ENCODE results near the gene SH3BGRL3.
"Not testable (repeated sequence)": the region's sequence is repeated elsewhere in the genome, so short reads cannot be mapped to it uniquely, and the experiment has no call there.

Gene SH3BGRL3

DNA sequence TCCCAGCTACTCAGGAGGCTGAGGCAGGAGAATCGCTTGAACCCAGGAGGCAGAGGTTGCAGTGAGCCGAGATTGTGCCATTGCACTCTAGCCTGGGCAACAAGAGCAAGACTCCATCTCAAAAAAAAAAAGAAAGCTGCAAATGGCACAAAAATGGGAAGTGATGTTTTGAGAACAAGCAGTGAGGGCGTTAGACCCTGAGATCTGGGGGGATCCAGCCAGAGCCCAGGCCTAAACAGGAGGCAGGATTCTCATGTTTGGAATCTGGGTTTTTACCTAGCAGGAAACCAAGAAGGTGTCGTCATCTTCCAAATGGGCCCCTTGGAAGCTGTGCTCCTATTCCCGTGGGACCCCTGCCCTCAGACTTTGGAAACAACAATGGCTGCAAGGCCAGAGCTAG is 12.8 kb downstream of the SH3BGRL3 start:
- H3K9ac ChIP-seq (ENCODE audit: low read length); H3K36me3 ChIP-seq (ENCODE audit: control insufficient read depth, insufficient read depth, low read length); H3K27ac ChIP-seq (ENCODE audit: low read depth, low read length); H3K27me3 ChIP-seq (ENCODE audit: control insufficient read depth, insufficient read depth, low read length); H3K4me3 ChIP-seq (ENCODE audit: low read depth, low read length); H3K9me3 ChIP-seq (ENCODE audit: control insufficient read depth, insufficient read depth, low read depth, low read length): not testable (repeated sequence)
- peaks cover 27% of the 10 kb centered on the region for H3K4me1 ChIP-seq (ENCODE audit: control insufficient read depth, insufficient read depth, low read length)

DNA sequence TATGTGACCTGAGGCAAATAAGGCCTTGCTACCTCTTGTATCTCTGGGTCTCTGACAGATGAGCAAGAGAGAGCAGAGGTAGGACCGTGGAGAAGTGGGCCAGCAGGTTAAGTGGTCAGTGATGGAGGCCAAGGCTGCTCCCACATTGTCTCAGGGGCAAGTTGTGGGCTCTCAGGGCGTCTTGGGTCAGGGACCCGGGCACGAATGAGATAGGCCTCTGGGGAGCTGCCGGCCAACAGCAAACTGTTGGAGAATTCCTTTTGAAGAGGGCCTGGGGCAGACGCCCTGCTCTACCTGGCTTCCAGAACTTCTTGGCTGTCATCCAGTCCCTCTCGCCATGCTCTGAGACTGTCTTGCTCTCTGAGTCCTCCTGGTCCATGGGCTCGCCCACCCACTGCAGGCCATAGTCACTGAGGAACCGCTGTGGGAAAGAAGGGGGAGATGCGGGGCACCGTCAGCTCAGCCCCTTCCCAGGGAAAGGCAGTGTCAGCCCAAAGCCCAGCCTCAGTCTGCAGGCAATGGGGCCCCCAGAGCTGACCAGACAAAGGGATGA is 14.1 kb downstream of the SH3BGRL3 start:
- no peaks in the 10 kb centered on the region for H3K9me3 ChIP-seq (ENCODE audit: control insufficient read depth, insufficient read depth, low read depth, low read length)
- H3K27me3 ChIP-seq (ENCODE audit: control insufficient read depth, insufficient read depth, low read length) = no peaks in the 10 kb centered on the region
- no peak overlapping the region for H3K4me3 ChIP-seq (ENCODE audit: low read depth, low read length)
- H3K9ac ChIP-seq (ENCODE audit: low read length) = no peak overlapping the region
- peaks cover 6% of the 10 kb centered on the region; the same call in 1 of the 2 replicates for H3K36me3 ChIP-seq (ENCODE audit: control insufficient read depth, insufficient read depth, low read length)
- H3K27ac ChIP-seq (ENCODE audit: low read depth, low read length) = no peak overlapping the region
- H3K4me1 ChIP-seq (ENCODE audit: control insufficient read depth, insufficient read depth, low read length) = peaks cover 26% of the 10 kb centered on the region

DNA sequence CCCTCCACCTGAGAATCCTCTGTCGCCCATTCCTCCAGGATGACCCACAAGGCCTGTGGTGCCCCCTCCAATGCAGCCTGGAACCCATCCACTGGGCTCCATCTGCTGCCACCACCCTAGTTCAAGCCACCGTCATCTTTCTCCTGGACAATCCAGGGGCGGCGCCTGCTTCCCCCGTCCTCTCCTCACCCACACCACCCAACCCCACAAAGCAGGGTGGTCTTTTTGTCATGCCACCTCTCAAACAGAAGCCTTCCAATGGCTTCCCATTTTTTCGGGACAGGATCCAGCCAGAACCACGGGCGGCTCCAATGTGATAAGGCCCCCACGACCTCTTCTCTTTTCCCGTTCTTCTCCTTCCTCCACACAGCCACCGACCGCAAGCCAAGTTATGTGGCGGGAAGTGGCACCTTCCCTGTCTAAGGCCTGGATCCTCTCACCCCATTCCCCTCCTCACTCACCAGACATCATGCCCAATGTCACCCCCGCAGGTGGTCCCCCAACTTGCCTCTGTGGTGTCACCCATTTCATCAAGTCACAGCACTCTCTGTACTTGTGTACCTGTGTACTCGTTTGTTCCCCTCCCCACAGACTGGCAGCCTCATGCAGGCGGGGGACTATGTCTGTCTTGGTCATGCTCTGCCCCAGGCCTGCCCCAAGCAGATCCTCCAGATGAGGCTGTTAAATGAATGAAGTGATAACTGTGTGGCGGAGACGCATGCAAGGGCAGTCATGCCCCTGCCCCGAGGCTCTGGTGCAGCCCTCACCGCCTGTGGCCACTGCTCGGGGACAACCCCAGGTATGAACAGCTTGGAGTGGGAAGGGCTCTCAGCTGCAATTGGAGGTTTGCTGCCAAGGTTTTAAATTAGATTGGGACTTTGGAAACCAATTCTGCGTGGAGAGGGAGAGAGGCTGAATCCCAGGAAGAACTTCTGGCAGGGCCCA is 15.6 kb downstream of the SH3BGRL3 start:
- Histone ChIP-seq H3K9me3 (ENCODE audit: control insufficient read depth, insufficient read depth, low read depth, low read length) (no peaks in the 10 kb centered on the region), H3K9ac (ENCODE audit: low read length) (no peak overlapping the region), H3K27ac (ENCODE audit: low read depth, low read length) (no peak overlapping the region), H3K4me1 (ENCODE audit: control insufficient read depth, insufficient read depth, low read length) (peaks cover 12% of the 10 kb centered on the region), H3K27me3 (ENCODE audit: control insufficient read depth, insufficient read depth, low read length) (no peaks in the 10 kb centered on the region), H3K4me3 (ENCODE audit: low read depth, low read length) (no peak overlapping the region), H3K36me3 (ENCODE audit: control insufficient read depth, insufficient read depth, low read length) (peaks cover 6% of the 10 kb centered on the region; the same call in 1 of the 2 replicates)

DNA sequence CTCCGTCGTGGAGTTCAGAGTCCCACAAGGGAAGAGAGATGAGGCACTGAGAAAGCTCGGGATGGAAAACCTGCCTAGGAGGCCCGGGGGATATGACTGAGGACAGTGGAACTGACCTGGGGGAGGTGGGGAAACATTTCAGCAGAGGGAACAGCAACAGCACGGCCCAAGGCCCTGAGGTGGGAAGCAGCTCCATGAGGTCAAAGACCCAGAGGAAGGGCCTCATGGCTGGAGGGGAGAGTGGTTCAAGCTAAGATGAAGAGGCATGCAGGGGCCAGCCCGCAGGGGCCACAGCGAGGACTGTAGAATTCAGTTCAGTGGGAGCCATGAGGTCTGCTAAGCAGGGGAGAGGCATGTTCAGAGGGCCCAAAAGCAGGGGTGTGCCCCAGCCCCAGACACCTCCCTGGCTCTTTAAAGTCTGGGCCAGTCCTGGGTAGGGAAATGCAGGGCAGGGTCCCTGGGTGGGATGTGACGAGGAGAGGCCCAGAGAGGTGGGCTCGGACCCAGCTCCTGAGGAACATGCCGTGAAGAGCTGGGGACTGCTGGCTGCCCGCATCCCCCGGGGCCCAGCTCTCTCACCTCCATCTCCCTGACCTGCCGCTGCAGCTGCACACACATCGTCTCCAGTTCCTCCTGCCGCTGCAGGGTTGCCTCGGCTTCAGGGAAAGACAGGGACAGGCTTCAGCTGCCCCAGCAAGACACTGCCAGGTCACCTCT is 16.6 kb downstream of the SH3BGRL3 start:
- Histone ChIP-seq H3K4me1 (ENCODE audit: control insufficient read depth, insufficient read depth, low read length) (peaks cover 1% of the 10 kb centered on the region; the same call in 1 of the 2 replicates), H3K9ac (ENCODE audit: low read length) (no peak overlapping the region), H3K27ac (ENCODE audit: low read depth, low read length) (no peak overlapping the region), H3K4me3 (ENCODE audit: low read depth, low read length) (no peak overlapping the region), H3K27me3 (ENCODE audit: control insufficient read depth, insufficient read depth, low read length) (no peaks in the 10 kb centered on the region), H3K36me3 (ENCODE audit: control insufficient read depth, insufficient read depth, low read length) (peaks cover 6% of the 10 kb centered on the region; the same call in 1 of the 2 replicates), H3K9me3 (ENCODE audit: control insufficient read depth, insufficient read depth, low read depth, low read length) (no peaks in the 10 kb centered on the region)

DNA sequence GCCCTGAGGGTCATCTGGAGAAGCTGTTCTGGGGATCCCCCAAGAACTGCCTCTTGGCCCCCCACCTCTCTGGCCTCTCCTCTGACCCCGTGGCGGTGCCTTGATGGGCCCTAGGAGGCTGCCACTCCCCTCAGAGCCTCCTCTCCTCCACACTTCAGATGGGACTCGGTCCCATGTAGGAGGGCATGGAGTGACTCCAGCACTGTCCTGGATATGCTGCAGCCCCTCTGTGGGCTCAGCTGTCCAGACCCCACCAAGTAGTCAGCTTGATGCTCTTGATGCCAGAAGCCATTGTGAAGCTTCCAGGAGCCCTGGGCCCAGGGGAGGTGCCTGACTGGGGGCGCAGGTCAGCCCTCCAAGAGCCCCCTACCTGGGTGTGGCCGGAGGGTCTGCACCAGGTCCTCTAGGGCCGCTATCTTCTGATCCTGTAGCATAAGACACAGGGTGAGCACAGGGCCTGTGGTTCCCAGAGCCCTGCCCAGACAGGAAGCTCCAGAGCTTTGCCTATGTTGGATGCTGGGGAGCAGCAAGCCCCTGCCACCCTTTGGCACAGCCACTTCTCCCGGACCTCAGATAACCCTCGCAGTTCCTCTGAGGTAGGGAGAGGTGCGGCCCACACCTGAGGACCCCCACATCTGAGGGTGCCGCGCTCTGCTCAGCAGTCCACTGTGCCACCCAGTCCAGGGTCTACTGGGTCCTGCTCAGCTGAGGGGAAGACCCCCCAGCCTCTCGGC is 17.3 kb downstream of the SH3BGRL3 start:
- no peaks in the 10 kb centered on the region for H3K4me1 ChIP-seq (ENCODE audit: control insufficient read depth, insufficient read depth, low read length)
- no peaks in the 10 kb centered on the region for H3K27me3 ChIP-seq (ENCODE audit: control insufficient read depth, insufficient read depth, low read length)
- H3K27ac ChIP-seq (ENCODE audit: low read depth, low read length) = no peak overlapping the region
- H3K4me3 ChIP-seq (ENCODE audit: low read depth, low read length) = no peak overlapping the region
- H3K36me3 ChIP-seq (ENCODE audit: control insufficient read depth, insufficient read depth, low read length) = peaks cover 6% of the 10 kb centered on the region; the same call in 1 of the 2 replicates
- H3K9me3 ChIP-seq (ENCODE audit: control insufficient read depth, insufficient read depth, low read depth, low read length) = no peaks in the 10 kb centered on the region
- H3K9ac ChIP-seq (ENCODE audit: low read length) = no peak overlapping the region

DNA sequence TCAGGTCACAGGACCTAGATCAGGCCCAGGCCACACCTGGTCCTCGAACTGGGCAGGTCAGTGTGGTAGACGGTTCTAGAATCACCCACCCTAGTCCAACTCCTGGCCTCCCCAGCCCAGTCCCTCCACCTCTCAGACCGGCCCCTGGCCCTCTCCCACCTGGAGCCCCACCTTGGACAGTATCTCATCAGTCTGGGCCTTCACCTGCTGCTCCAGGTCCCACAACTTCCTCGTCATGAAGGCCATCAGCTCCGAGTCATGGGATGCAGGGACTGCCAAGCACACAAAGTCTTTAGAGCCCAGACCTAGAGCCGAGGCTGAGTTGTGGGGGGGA is 17.9 kb downstream of the SH3BGRL3 start:
- Histone ChIP-seq H3K4me3 (ENCODE audit: low read depth, low read length) (no peak overlapping the region), H3K36me3 (ENCODE audit: control insufficient read depth, insufficient read depth, low read length) (peaks cover 6% of the 10 kb centered on the region; the same call in 1 of the 2 replicates), H3K27ac (ENCODE audit: low read depth, low read length) (no peak overlapping the region), H3K9me3 (ENCODE audit: control insufficient read depth, insufficient read depth, low read depth, low read length) (no peaks in the 10 kb centered on the region), H3K4me1 (ENCODE audit: control insufficient read depth, insufficient read depth, low read length) (no peaks in the 10 kb centered on the region), H3K27me3 (ENCODE audit: control insufficient read depth, insufficient read depth, low read length) (no peaks in the 10 kb centered on the region), H3K9ac (ENCODE audit: low read length) (no peak overlapping the region)

DNA sequence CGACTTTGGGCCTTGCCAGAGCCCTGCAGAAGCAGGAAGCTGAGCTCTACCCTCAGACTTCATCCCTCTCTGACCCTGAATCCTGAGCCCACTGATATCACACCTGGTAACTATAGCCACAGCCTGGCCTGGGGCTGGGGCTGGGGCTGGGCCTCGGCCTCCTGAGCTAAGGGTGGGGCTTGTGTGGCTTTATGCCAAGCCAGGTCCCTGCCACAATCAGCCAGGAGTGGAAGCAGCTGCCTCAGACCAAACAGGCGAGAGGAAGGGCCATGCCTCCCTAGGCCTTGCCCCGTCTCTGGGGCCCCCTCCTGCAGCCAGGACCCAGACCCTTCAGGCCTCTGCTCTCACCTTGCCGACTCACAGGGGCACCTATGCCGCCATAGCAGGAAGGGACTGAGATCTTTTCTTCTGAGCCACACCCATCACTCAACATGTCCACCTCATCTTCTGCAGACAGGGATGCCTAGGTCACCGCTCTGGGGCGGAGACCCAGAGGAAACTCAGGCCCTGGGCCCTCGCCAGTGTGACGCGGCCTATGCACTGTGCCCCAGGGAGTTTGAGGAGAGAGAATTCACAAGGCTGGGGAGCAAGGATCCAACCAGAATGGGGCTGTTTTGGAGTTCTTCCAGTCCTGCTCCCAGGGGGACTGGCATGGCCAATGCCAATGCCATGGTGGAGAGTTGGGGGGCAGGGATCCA is 20.8 kb downstream of the SH3BGRL3 start:
- H3K27ac ChIP-seq (ENCODE audit: low read depth, low read length) = no peak overlapping the region
- no peak overlapping the region for H3K4me3 ChIP-seq (ENCODE audit: low read depth, low read length)
- H3K36me3 ChIP-seq (ENCODE audit: control insufficient read depth, insufficient read depth, low read length) = peaks cover 4% of the 10 kb centered on the region; the same call in 1 of the 2 replicates
- peaks cover 2% of the 10 kb centered on the region; the same call in 1 of the 2 replicates for H3K4me1 ChIP-seq (ENCODE audit: control insufficient read depth, insufficient read depth, low read length)
- no peaks in the 10 kb centered on the region for H3K27me3 ChIP-seq (ENCODE audit: control insufficient read depth, insufficient read depth, low read length)
- no peak overlapping the region for H3K9ac ChIP-seq (ENCODE audit: low read length)
- no peaks in the 10 kb centered on the region for H3K9me3 ChIP-seq (ENCODE audit: control insufficient read depth, insufficient read depth, low read depth, low read length)

DNA sequence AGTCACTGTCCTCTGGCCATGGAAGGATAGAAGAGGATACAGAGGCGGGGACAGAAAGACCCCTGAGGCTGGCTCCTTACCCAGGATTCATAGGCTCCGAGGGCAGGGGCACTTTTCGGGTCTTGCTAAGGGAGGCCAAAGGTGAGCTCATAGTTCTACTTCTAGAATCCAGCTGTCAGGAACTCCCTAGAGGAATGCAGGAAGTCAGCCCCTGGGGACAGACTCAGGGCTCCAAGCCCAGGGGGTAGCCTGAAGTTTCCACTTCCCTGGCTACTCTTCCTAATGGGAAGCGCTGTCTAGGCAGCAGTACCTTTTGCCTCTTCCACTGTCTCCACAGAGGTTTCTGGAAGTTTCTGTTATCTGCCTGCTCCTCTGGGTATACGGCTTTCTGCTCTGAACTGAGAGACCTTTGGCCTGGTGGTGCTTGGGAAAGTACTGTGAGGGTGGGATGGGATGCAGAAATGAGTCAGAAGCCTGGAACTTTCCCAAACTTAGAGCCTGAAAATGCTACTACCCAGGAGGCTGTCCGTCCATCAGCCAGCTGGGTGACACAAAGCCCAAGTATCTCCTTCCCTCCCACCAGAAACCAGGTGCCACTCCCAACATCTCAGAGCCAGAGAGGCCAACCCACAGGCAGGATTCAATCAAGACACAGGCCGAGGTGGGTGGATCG is 23.0 kb downstream of the SH3BGRL3 start:
- Histone ChIP-seq H3K4me1 (ENCODE audit: control insufficient read depth, insufficient read depth, low read length) (peaks cover 11% of the 10 kb centered on the region; the same call in 1 of the 2 replicates), H3K36me3 (ENCODE audit: control insufficient read depth, insufficient read depth, low read length) (no peaks in the 10 kb centered on the region), H3K9me3 (ENCODE audit: control insufficient read depth, insufficient read depth, low read depth, low read length) (no peaks in the 10 kb centered on the region), H3K9ac (ENCODE audit: low read length) (peak overlapping the region; percentile 5), H3K27ac (ENCODE audit: low read depth, low read length) (no peak overlapping the region), H3K27me3 (ENCODE audit: control insufficient read depth, insufficient read depth, low read length) (no peaks in the 10 kb centered on the region), H3K4me3 (ENCODE audit: low read depth, low read length) (no peak overlapping the region)

DNA sequence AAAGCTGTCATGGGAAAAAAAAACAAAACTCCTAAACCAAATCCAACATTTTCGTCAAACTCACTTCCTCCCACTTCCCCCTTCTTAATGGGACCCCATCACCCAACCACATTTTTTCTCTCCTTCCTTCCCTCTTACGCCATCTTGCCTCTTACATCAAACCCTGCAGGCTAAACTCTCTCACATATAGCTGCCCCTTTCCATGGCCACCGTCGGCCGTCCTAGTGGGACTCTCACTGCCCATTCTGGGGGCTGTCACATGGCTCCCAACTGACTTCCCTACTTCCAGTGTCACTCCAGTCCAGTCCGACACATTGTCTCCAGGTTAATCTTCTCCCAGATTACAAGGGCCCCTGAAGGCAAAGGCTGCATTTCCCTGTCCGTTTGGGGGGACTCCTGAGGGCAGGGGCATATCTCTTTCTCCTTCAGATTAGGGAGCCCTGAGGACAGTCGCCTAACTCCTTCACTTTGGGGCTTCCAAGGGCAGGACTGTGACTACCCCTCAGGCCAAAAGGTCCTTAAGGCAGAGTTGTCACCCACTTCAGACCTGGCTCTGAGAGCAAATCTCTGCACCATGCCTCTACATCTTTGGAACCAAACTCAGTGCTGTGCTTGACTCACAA is 25.9 kb downstream of the SH3BGRL3 start:
- no peaks in the 10 kb centered on the region for H3K36me3 ChIP-seq (ENCODE audit: control insufficient read depth, insufficient read depth, low read length)
- no peaks in the 10 kb centered on the region for H3K9me3 ChIP-seq (ENCODE audit: control insufficient read depth, insufficient read depth, low read depth, low read length)
- peak overlapping the region; percentile 94 for H3K4me3 ChIP-seq (ENCODE audit: low read depth, low read length)
- no peak overlapping the region for H3K27ac ChIP-seq (ENCODE audit: low read depth, low read length)
- peaks cover 11% of the 10 kb centered on the region; the same call in 1 of the 2 replicates for H3K4me1 ChIP-seq (ENCODE audit: control insufficient read depth, insufficient read depth, low read length)
- H3K27me3 ChIP-seq (ENCODE audit: control insufficient read depth, insufficient read depth, low read length) = no peaks in the 10 kb centered on the region
- H3K9ac ChIP-seq (ENCODE audit: low read length) = peak overlapping the region; percentile 88
